ENCODE results near the gene MRPS26.

GRCh38 chr20:3039426-3039825 is 6.4 kb upstream of the MRPS26 start:
- no peak for TF ChIP-seq ZNF70 (CRISPR knock-in tag; IDR thresholded peaks at IDR 0.05)
- TF ChIP-seq ARNTL (CRISPR knock-in tag; IDR thresholded peaks at IDR 0.05; ENCODE audit: borderline replicate concordance, low read depth): no peak
- no peak for TF ChIP-seq PATZ1 (CRISPR knock-in tag; IDR thresholded peaks at IDR 0.05; ENCODE audit: borderline replicate concordance)
- TF ChIP-seq CSRNP3 (CRISPR knock-in tag; IDR thresholded peaks at IDR 0.05): no peak
- no peak for TF ChIP-seq ZNF565 (CRISPR knock-in tag; conservative IDR thresholded peaks at IDR 0.05; ENCODE audit: low read depth)
- TF ChIP-seq OSR1 (CRISPR knock-in tag; IDR thresholded peaks at IDR 0.05): no peak
- no peak for TF ChIP-seq TSHZ2 (CRISPR knock-in tag; IDR thresholded peaks at IDR 0.05)
- no peak for TF ChIP-seq ZFP3 (CRISPR knock-in tag; IDR thresholded peaks at IDR 0.05)
- TF ChIP-seq ZC3H10 (CRISPR knock-in tag; IDR thresholded peaks at IDR 0.05): no peak
- TF ChIP-seq CREB5 (CRISPR knock-in tag; IDR thresholded peaks at IDR 0.05; ENCODE audit: low read depth): no peak
- no peak for TF ChIP-seq ZFP30 (CRISPR knock-in tag; IDR thresholded peaks at IDR 0.05)
- TF ChIP-seq PPARA (CRISPR knock-in tag; IDR thresholded peaks at IDR 0.05; ENCODE audit: borderline replicate concordance): no peak
